Measurements from ENCODE around the gene ST6GALNAC2. TPM values are rescaled to one million over a fixed set of nuclear protein-coding genes. Genes with fewer than 3 reads are reported as not detected.
"Not testable (repeated sequence)": the region's sequence is repeated elsewhere in the genome, so short reads cannot be mapped to it uniquely, and the experiment has no call there.

The ST6GALNAC2 gene
- total RNA-seq, 1 experiment from 2014 or later: 0.34 TPM

- DNase-seq (ENCODE audit: low read depth): peak; percentile 94
Measured at GRCh38 chr17:76540381-76541300, 45.0 kb downstream of the ST6GALNAC2 start.

- DNase-seq (ENCODE audit: low read depth): no peak
Measured at GRCh38 chr17:76539631-76540271, 45.9 kb downstream of the ST6GALNAC2 start, which contains the start of gene PRCD. PRCD (plus strand) TSS chr17:76540044; CDS start chr17:76540142, 98 bp downstream.

GRCh38 chr17:76538941-76539570 lies 46.6 kb downstream of the ST6GALNAC2 start:
- DNase-seq (ENCODE audit: low read depth): no peak

GRCh38 chr17:76538281-76538931 lies 47.3 kb downstream of the ST6GALNAC2 start:
- DNase-seq (ENCODE audit: low read depth): no peak

- no peak for DNase-seq (ENCODE audit: low read depth)
Measured at GRCh38 chr17:76537578-76538280, 47.9 kb downstream of the ST6GALNAC2 start, which contains the start of gene CYGB. CYGB (minus strand) TSS chr17:76537709; CDS start chr17:76537542, 167 bp downstream.

GRCh38 chr17:76537288-76537577 lies 48.4 kb downstream of the ST6GALNAC2 start:
- no peak for DNase-seq (ENCODE audit: low read depth)

- no peak for DNase-seq (ENCODE audit: low read depth)
Measured at GRCh38 chr17:76536511-76537287, 49.0 kb downstream of the ST6GALNAC2 start.

- no peak for DNase-seq (ENCODE audit: low read depth)
Measured at GRCh38 chr17:76535788-76536510, 49.7 kb downstream of the ST6GALNAC2 start.

- no peak for DNase-seq (ENCODE audit: low read depth)
Measured at GRCh38 chr17:76534831-76535732, 50.6 kb downstream of the ST6GALNAC2 start.

GRCh38 chr17:76533640-76534359 lies 51.9 kb downstream of the ST6GALNAC2 start:
- not testable (repeated sequence) for DNase-seq (ENCODE audit: low read depth)

GRCh38 chr17:76532072-76532651 lies 53.5 kb downstream of the ST6GALNAC2 start:
- DNase-seq (ENCODE audit: low read depth): no peak

- no peak for DNase-seq (ENCODE audit: low read depth)
Measured at GRCh38 chr17:76531486-76532038, 54.1 kb downstream of the ST6GALNAC2 start.

- no peak for DNase-seq (ENCODE audit: low read depth)
Measured at GRCh38 chr17:76530811-76531485, 54.7 kb downstream of the ST6GALNAC2 start.

- DNase-seq (ENCODE audit: low read depth): no peak
Measured at GRCh38 chr17:76530095-76530723, 55.5 kb downstream of the ST6GALNAC2 start.

GRCh38 chr17:76529224-76530094 lies 56.2 kb downstream of the ST6GALNAC2 start:
- DNase-seq (ENCODE audit: low read depth): peak; percentile 87
